ENCODE measurements around the gene TMPRSS15.

DNA sequence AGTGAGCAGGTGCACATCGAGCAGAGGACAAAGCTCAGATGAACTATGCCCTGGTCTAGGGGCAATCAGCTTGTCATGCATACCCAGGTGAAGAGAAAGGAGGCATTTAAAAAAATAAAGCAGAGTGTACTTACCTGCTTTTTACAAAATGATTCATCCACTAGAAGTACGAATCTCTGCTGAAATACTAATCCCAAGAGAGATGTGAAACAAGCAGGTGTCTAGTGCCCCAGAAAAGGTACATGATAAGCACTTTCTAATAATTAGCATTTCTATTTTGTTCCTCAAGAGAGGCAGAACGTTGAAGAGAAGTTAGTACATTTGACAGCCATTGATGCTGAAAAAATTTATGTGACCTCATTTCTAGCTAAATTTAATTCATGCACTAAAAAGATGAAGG lies 127.8 kb downstream of the TMPRSS15 start:
- TF ChIP-seq, protein P1, sequence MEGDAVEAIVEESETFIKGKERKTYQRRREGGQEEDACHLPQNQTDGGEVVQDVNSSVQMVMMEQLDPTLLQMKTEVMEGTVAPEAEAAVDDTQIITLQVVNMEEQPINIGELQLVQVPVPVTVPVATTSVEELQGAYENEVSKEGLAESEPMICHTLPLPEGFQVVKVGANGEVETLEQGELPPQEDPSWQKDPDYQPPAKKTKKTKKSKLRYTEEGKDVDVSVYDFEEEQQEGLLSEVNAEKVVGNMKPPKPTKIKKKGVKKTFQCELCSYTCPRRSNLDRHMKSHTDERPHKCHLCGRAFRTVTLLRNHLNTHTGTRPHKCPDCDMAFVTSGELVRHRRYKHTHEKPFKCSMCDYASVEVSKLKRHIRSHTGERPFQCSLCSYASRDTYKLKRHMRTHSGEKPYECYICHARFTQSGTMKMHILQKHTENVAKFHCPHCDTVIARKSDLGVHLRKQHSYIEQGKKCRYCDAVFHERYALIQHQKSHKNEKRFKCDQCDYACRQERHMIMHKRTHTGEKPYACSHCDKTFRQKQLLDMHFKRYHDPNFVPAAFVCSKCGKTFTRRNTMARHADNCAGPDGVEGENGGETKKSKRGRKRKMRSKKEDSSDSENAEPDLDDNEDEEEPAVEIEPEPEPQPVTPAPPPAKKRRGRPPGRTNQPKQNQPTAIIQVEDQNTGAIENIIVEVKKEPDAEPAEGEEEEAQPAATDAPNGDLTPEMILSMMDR (IDR thresholded peaks at IDR 0.05), result no peak
- TF ChIP-seq POLR2A (IDR thresholded peaks at IDR 0.05), result no peak
